SK-N-SH (cell line): ENCODE measurements around the gene PKN1. TPM values are rescaled to one million over a fixed set of nuclear protein-coding genes. Genes with fewer than 3 reads are reported as not detected.
A peak's percentile ranks its signal among the peaks of the same experiment; 100 is the strongest.

Experiments used
- CTCF ChIA-PET: fragments of 300-600, 350-600 bp; formaldehyde crosslinking; extraction: SDS; loops from one replicate; lab custom pipeline; 2021; lab: Yijun Ruan, JAX
- POLR2A ChIA-PET: fragments of 350-600 bp; sonication (Branson Sonifier 250); formaldehyde crosslinking; extraction: SDS; loops from one replicate; lab custom pipeline; 2020; ENCODE audit warnings: antibody characterized with exemption, inconsistent platforms; lab: Yijun Ruan, JAX
- DNase-seq: peaks from one replicate; pipeline ENCODE4 v3.0.0; 2012
- H2AFZ ChIP-seq: fragments of 200-600 bp; sonication (generic); 2 replicates; pipeline ENCODE4 v1.8.1; 2016; ENCODE audit warnings: antibody characterized with exemption, mild to moderate bottlenecking, low read depth
- H3F3A ChIP-seq: fragments of 200-600 bp; sonication (generic); replicated peaks from 2 replicates; pipeline ENCODE3; 2016; ENCODE audit warnings: antibody characterized with exemption, mild to moderate bottlenecking; ENCODE audit not compliant: insufficient read depth
- H3K27ac ChIP-seq, 2 experiments: fragments of 200-500 bp in 1 of 2; fragments of 200-600 bp in 1 of 2; sonication (Bioruptor generic) in 1 of 2; sonication (generic), shearing (Covaris generic) in 1 of 2; 2 replicates each; pipeline versions ENCODE4 v1.5.1 to v1.6.1; 2014 to 2016; ENCODE audit warnings: low read depth in 2 of 2, inconsistent platforms in 1 of 2, low read length in 1 of 2, mild to moderate bottlenecking in 1 of 2, mixed read lengths in 1 of 2
- H3K27me3 ChIP-seq: fragments of 200-600 bp; sonication (generic), shearing (Covaris generic); 2 replicates; pipeline ENCODE4 v1.6.1; 2016; ENCODE audit warnings: mixed run types; ENCODE audit not compliant: insufficient read depth
- H3K36me3 ChIP-seq, 2 experiments: fragments of 200-500 bp in 1 of 2; fragments of 200-600 bp in 1 of 2; sonication (Bioruptor generic) in 1 of 2; sonication (generic) in 1 of 2; replicated peaks in 1 of 2; 2 replicates each; pipeline versions ENCODE3 to v1.5.1; 2014 to 2016; ENCODE audit warnings: low read length in 1 of 2, mild to moderate bottlenecking in 1 of 2; ENCODE audit not compliant: insufficient read depth in 2 of 2, control insufficient read depth in 1 of 2
- H3K4me1 ChIP-seq, 2 experiments: fragments of 200-500 bp in 1 of 2; fragments of 200-600 bp in 1 of 2; sonication (Bioruptor generic) in 1 of 2; sonication (generic), shearing (Covaris generic) in 1 of 2; 2 replicates each; pipeline versions ENCODE4 v1.5.1 to v1.6.1; 2014 to 2016; ENCODE audit warnings: low read depth in 1 of 2, low read length in 1 of 2, mixed run types in 1 of 2; ENCODE audit not compliant: insufficient read depth in 2 of 2, control insufficient read depth in 1 of 2
- H3K4me2 ChIP-seq: fragments of 200-600 bp; sonication (generic), shearing (Covaris generic); 2 replicates; pipeline ENCODE4 v1.6.1; 2017; ENCODE audit warnings: mixed run types
- H3K4me3 ChIP-seq, 2 experiments: fragments of 200-500 bp in 1 of 2; fragments of 200-600 bp in 1 of 2; sonication (Bioruptor generic) in 1 of 2; sonication (generic), shearing (Covaris generic) in 1 of 2; 2 replicates each; pipeline versions ENCODE4 v1.5.1 to v1.8.1; 2014 to 2016; ENCODE audit warnings: low read depth in 2 of 2, inconsistent platforms in 1 of 2, low read length in 1 of 2, mild to moderate bottlenecking in 1 of 2, mixed read lengths in 1 of 2, moderate library complexity in 1 of 2
- H3K79me2 ChIP-seq: fragments of 200-600 bp; sonication (generic); 2 replicates; pipeline ENCODE4 v1.8.1; 2017; ENCODE audit warnings: mild to moderate bottlenecking; ENCODE audit not compliant: insufficient read depth
- H3K9ac ChIP-seq: fragments of 200-600 bp; sonication (generic); 2 replicates; pipeline ENCODE4 v1.6.1; 2017; ENCODE audit warnings: mixed run types
- H3K9me2 ChIP-seq: fragments of 200-600 bp; sonication (generic); 2 replicates; pipeline ENCODE4 v1.6.1; 2017; ENCODE audit warnings: mixed run types
- H3K9me3 ChIP-seq: fragments of 200-600 bp; sonication (generic); 2 replicates; pipeline ENCODE4 v1.6.1; 2017; ENCODE audit warnings: mixed run types, mild to moderate bottlenecking, moderate library complexity
- H4K20me1 ChIP-seq: fragments of 200-600 bp; sonication (generic); 2 replicates; pipeline ENCODE4 v1.6.1; 2017; ENCODE audit warnings: mild to moderate bottlenecking, mixed run types; ENCODE audit not compliant: insufficient read depth
- CHD2 ChIP-seq: fragments of 150-350 bp; IDR thresholded peaks from 2 replicates; pipeline ENCODE4 v1.6.1; 2018; ENCODE audit warnings: low read length; ENCODE audit not compliant: partially characterized antibody
- CTCF ChIP-seq: fragments of 200-600 bp; sonication (generic); IDR thresholded peaks from 2 replicates; pipeline ENCODE4 v1.6.1; 2017; ENCODE audit warnings: antibody characterized with exemption, mild to moderate bottlenecking, moderate library complexity
- EP300 ChIP-seq, 2 experiments: IDR thresholded peaks; 2 replicates each; pipeline versions ENCODE4 v1.4.0 to v1.6.1; 2012; ENCODE audit warnings: borderline replicate concordance in 1 of 2, low read depth in 1 of 2, low read length in 1 of 2
- EZH2phosphoT487 ChIP-seq: fragments of 200-600 bp; sonication (generic); IDR thresholded peaks from 2 replicates; pipeline ENCODE4 v1.6.1; 2017; ENCODE audit warnings: low read depth, mixed run types, mild to moderate bottlenecking, antibody characterized with exemption, moderate library complexity, borderline replicate concordance
- FOSL2 ChIP-seq: IDR thresholded peaks from 2 replicates; pipeline ENCODE4 v1.4.0; 2012; ENCODE audit warnings: low read depth, mild to moderate bottlenecking, moderate library complexity, borderline replicate concordance
- MAX ChIP-seq: IDR thresholded peaks from 2 replicates; pipeline ENCODE4 v1.4.0; 2012; ENCODE audit warnings: low read depth
- MXI1 ChIP-seq: IDR thresholded peaks from 2 replicates; pipeline ENCODE4 v1.6.1; 2012; ENCODE audit warnings: mild to moderate bottlenecking, low read depth, low read length, improper control_type of control experiment
- NRF1 ChIP-seq: IDR thresholded peaks from 2 replicates; pipeline ENCODE4 v1.6.1; 2012; ENCODE audit warnings: low read depth, mild to moderate bottlenecking, low read length
- PBX3 ChIP-seq: IDR thresholded peaks from 2 replicates; pipeline ENCODE4; 2012
- RAD21 ChIP-seq: IDR thresholded peaks from 2 replicates; pipeline ENCODE4 v1.6.1; 2012; ENCODE audit warnings: mild to moderate bottlenecking, low read length
- REST ChIP-seq: IDR thresholded peaks from 2 replicates; pipeline ENCODE4 v1.6.1; 2012; ENCODE audit warnings: mild to moderate bottlenecking, low read depth, low read length, moderate library complexity
- RFX5 ChIP-seq: IDR thresholded peaks from 2 replicates; pipeline ENCODE4 v1.6.1; 2012; ENCODE audit warnings: mild to moderate bottlenecking, improper control_type of control experiment, low read length
- SMC3 ChIP-seq: IDR thresholded peaks from 2 replicates; pipeline ENCODE4 v1.6.1; 2012; ENCODE audit warnings: low read depth, low read length, improper control_type of control experiment
- TAF1 ChIP-seq: IDR thresholded peaks from 2 replicates; pipeline ENCODE4 v1.6.1; 2012; ENCODE audit warnings: low read depth, mild to moderate bottlenecking, low read length, moderate library complexity, borderline replicate concordance
- TCF12 ChIP-seq: IDR thresholded peaks from 2 replicates; pipeline ENCODE4 v1.4.0; 2012
- ZBTB33 ChIP-seq: IDR thresholded peaks from 2 replicates; pipeline ENCODE4 v1.4.0; 2012; ENCODE audit warnings: low read depth, borderline replicate concordance
- WGBS: methylation state at CpG from one replicate; pipeline ENCODE4 v1.1.6; 2017; ENCODE audit warnings: low lambda C conversion rate; 5-methylcytosine and 5-hydroxymethylcytosine counted together
- polyA plus RNA-seq, 3 experiments: library from polyadenylated mRNA; depleted of rRNA; stranded (reverse); fragments of >200 nt; gene quantifications; 2 replicates each; pipeline ENCODE4 v1.2.3, GENCODE V29; 2012

Gene PKN1
- polyA plus RNA-seq, 1 of the 3 experiments (the other 2 are of a cell fraction), result 99.6 TPM

GRCh38 chr19:14390548-14390947 is 42.6 kb upstream of the PKN1 start (continued):
- TF ChIP-seq EZH2phosphoT487 (no peak), FOSL2 (no peak), EP300 (IDR thresholded peaks at IDR 0.05; ENCODE audit: borderline replicate concordance in 1 of 2, low read depth in 1 of 2, low read length in 1 of 2) (no peak), RAD21 (no peak), MAX (no peak), PBX3 (no peak), MXI1 (no peak), RFX5 (no peak)

- no peak overlapping the region for H3K27ac ChIP-seq
- H3K4me1 ChIP-seq, result no peaks in the 10 kb centered on the region; a peak in 1 of 4 replicates
- H2AFZ ChIP-seq, result no peak overlapping the region
- H3F3A ChIP-seq, result no peaks in the 10 kb centered on the region
- no peak overlapping the region for H3K4me3 ChIP-seq
- no peaks in the 10 kb centered on the region for H3K9me2 ChIP-seq
- H3K36me3 ChIP-seq, result no peaks in the 10 kb centered on the region
- TF ChIP-seq TCF12, result no peak
- TF ChIP-seq NRF1, result no peak
- no peak for TF ChIP-seq ZBTB33
- TF ChIP-seq REST, result no peak
- TF ChIP-seq TAF1, result no peak
- TF ChIP-seq EP300 (IDR thresholded peaks at IDR 0.05; ENCODE audit: borderline replicate concordance in 1 of 2, low read depth in 1 of 2, low read length in 1 of 2), result no peak
- TF ChIP-seq CTCF, result no peak
- no peak for TF ChIP-seq CHD2
- no peak for TF ChIP-seq FOSL2
- no peak for TF ChIP-seq EZH2phosphoT487
- no peak for TF ChIP-seq SMC3
- DNase-seq, result peak; percentile 8
- POLR2A ChIA-PET, result no interaction called here
- no peak overlapping the region for H3K4me2 ChIP-seq
- H3K9ac ChIP-seq, result no peak overlapping the region
- CTCF ChIA-PET, result interaction anchor here (0.6 to 1.4 kb wide), 3 partner anchors 15 to 180 kb away, joined by 3 to 5 read pairs (median 4); no protein-coding TSS in a partner anchor
- no peaks in the 10 kb centered on the region for H3K9me3 ChIP-seq
- no peaks in the 10 kb centered on the region for H4K20me1 ChIP-seq
- H3K79me2 ChIP-seq, result no peaks in the 10 kb centered on the region
- H3K27me3 ChIP-seq, result no peaks in the 10 kb centered on the region
- 98% methylated on average over 10 of the region's 10 CpGs for WGBS
Measured at GRCh38 chr19:14391156-14391821, 41.8 kb upstream of the PKN1 start.
